GM23248 (cell line): ENCODE data around the gene MAP3K20. TPM values are rescaled to one million over a fixed set of nuclear protein-coding genes. Genes with fewer than 3 reads are reported as not detected.

Experiments
- DNase-seq: peaks from one replicate; pipeline ENCODE4 v3.0.0-alpha.2; 2015
- H2AFZ ChIP-seq: fragments of 200-600 bp; sonication (generic); 2 replicates; pipeline ENCODE4 v1.6.1; 2016; ENCODE audit warnings: antibody characterized with exemption
- H3F3A ChIP-seq: fragments of 200-600 bp; sonication (generic); 2 replicates; pipeline ENCODE4 v1.6.1; 2016; ENCODE audit warnings: mild to moderate bottlenecking, antibody characterized with exemption, mixed run types; ENCODE audit not compliant: insufficient read depth
- H3K27ac ChIP-seq: fragments of 200-600 bp; sonication (generic); 2 replicates; pipeline ENCODE4 v1.5.1; 2016; ENCODE audit warnings: mild to moderate bottlenecking
- H3K27me3 ChIP-seq: fragments of 200-600 bp; sonication (generic); replicated peaks from 2 replicates; pipeline ENCODE4 v1.6.1; 2016; ENCODE audit warnings: mild to moderate bottlenecking; ENCODE audit not compliant: insufficient read depth
- H3K36me3 ChIP-seq: fragments of 200-600 bp; sonication (generic); 2 replicates; pipeline ENCODE4 v1.6.1; 2016; ENCODE audit warnings: low read depth, mild to moderate bottlenecking
- H3K4me1 ChIP-seq: fragments of 200-600 bp; sonication (generic); 2 replicates; pipeline ENCODE4 v1.6.1; 2016; ENCODE audit warnings: mild to moderate bottlenecking; ENCODE audit not compliant: insufficient read depth
- H3K4me2 ChIP-seq: fragments of 200-600 bp; sonication (generic); one replicate; pipeline ENCODE4 v1.6.1; 2016; ENCODE audit warnings: mild to moderate bottlenecking; ENCODE audit not compliant: unreplicated experiment
- H3K4me3 ChIP-seq: fragments of 200-600 bp; sonication (generic); 2 replicates; pipeline ENCODE4 v1.5.1; 2016; ENCODE audit warnings: mild to moderate bottlenecking
- H3K79me2 ChIP-seq: fragments of 200-600 bp; sonication (generic); 2 replicates; pipeline ENCODE4 v1.6.1; 2016; ENCODE audit warnings: mild to moderate bottlenecking; ENCODE audit not compliant: insufficient read depth
- H3K9ac ChIP-seq: fragments of 200-600 bp; sonication (generic); 2 replicates; pipeline ENCODE4 v1.6.1; 2016; ENCODE audit warnings: mild to moderate bottlenecking
- H3K9me2 ChIP-seq: fragments of 200-600 bp; sonication (generic); 2 replicates; pipeline ENCODE4 v1.6.1; 2016; ENCODE audit warnings: mixed run types, mild to moderate bottlenecking, moderate library complexity; ENCODE audit not compliant: insufficient read depth
- H3K9me3 ChIP-seq: fragments of 200-600 bp; sonication (generic); one replicate; pipeline ENCODE4 v1.6.1; 2017; ENCODE audit warnings: low read depth
- H4K20me1 ChIP-seq: fragments of 200-600 bp; sonication (generic); 2 replicates; pipeline ENCODE4 v1.6.0; 2016; ENCODE audit not compliant: insufficient read depth
- EZH2 ChIP-seq: fragments of 200-600 bp; sonication (generic); IDR thresholded peaks from 2 replicates; pipeline ENCODE4 v1.6.1; 2018; ENCODE audit warnings: antibody characterized with exemption, mild to moderate bottlenecking; ENCODE audit not compliant: insufficient read depth, poor library complexity, severe bottlenecking
- EZH2phosphoT487 ChIP-seq: fragments of 200-600 bp; sonication (generic); IDR thresholded peaks from 2 replicates; pipeline ENCODE4 v1.6.1; 2018; ENCODE audit warnings: antibody characterized with exemption, moderate library complexity, mild to moderate bottlenecking, low read depth; ENCODE audit not compliant: insufficient read depth
- WGBS, 2 experiments: methylation state at CpG; one replicate each; pipeline ENCODE4 v1.1.6; 2015 to 2017; ENCODE audit warnings: low lambda C conversion rate in 2 of 2, low coverage in 1 of 2; ENCODE audit errors: missing lambda C conversion rate in 2 of 2; 5-methylcytosine and 5-hydroxymethylcytosine counted together
- in situ Hi-C: fragments of 300-500 bp; cut with MboI; formaldehyde crosslinking; loops from 2 replicates; pipeline ENCODE4 v1.15.0; 2020
- polyA plus RNA-seq: library from polyadenylated mRNA; unstranded; fragments of >200 nt; fragmentation: Nextera tagmentation; extraction: Ambion mirVana; gene quantifications from 2 replicates; pipeline ENCODE4 v1.2.1, GENCODE V29; 2016
- total RNA-seq: library from RNA; depleted of rRNA; stranded (reverse); fragments of >200 nt; shearing (Covaris generic); gene quantifications from 2 replicates; pipeline ENCODE4 v1.2.3, GENCODE V29; 2014

The MAP3K20 gene
- total and polyA plus RNA-seq, 2 experiments from 2014 or later = 55.0 to 68.9 TPM

- no peaks in the 10 kb centered on the region for H4K20me1 ChIP-seq
- no peaks in the 10 kb centered on the region for H3K9me3 ChIP-seq
- H3K27me3 ChIP-seq = no peaks in the 10 kb centered on the region
- H3K36me3 ChIP-seq = no peaks in the 10 kb centered on the region; the same call in 1 of the 2 replicates
- no peak overlapping the region for H3K9ac ChIP-seq
- H3K79me2 ChIP-seq = peaks cover 84% of the 10 kb centered on the region
- H3K4me1 ChIP-seq = peaks cover 28% of the 10 kb centered on the region
- peak overlapping the region; percentile 1 for H3K4me2 ChIP-seq
- peaks cover 33% of the 10 kb centered on the region for H3F3A ChIP-seq
- in situ Hi-C loops = no loop called here
- peak; percentile 34 for DNase-seq
- no peaks in the 10 kb centered on the region for H3K9me2 ChIP-seq
- H3K27ac ChIP-seq = no peak overlapping the region
- no peak overlapping the region for H3K4me3 ChIP-seq
- WGBS, 2 experiments = 48 to 66% methylated on average over 1 of the region's 1 CpG
- TF ChIP-seq EZH2 (no peak), EZH2phosphoT487 (no peak)
- H2AFZ ChIP-seq = no peak overlapping the region
Measured at GRCh38 chr2:173118395-173118794, 42.7 kb downstream of the MAP3K20 start.

- Histone ChIP-seq H3K27me3 (no peaks in the 10 kb centered on the region), H3K4me3 (no peak overlapping the region), H2AFZ (no peak overlapping the region), H3F3A (peaks cover 33% of the 10 kb centered on the region), H3K79me2 (peaks cover 84% of the 10 kb centered on the region), H3K4me1 (peaks cover 36% of the 10 kb centered on the region), H3K9me2 (no peaks in the 10 kb centered on the region), H3K9ac (no peak overlapping the region), H4K20me1 (no peaks in the 10 kb centered on the region), H3K4me2 (no peak overlapping the region), H3K9me3 (no peaks in the 10 kb centered on the region), H3K36me3 (no peaks in the 10 kb centered on the region; the same call in 1 of the 2 replicates), H3K27ac (peak overlapping the region; percentile 57; the same call in 1 of the 2 replicates)
- DNase-seq = no peak
- in situ Hi-C loops = no loop called here
- TF ChIP-seq EZH2 = no peak
- no peak for TF ChIP-seq EZH2phosphoT487
- 61 to 66% methylated on average over 5 of the region's 5 CpGs for WGBS, 2 experiments
Measured at GRCh38 chr2:173119069-173119807, 43.6 kb downstream of the MAP3K20 start.

- Histone ChIP-seq H3K9ac (no peak overlapping the region), H3K4me3 (no peak overlapping the region), H4K20me1 (no peaks in the 10 kb centered on the region), H2AFZ (no peak overlapping the region), H3K9me2 (no peaks in the 10 kb centered on the region), H3K27me3 (no peaks in the 10 kb centered on the region), H3K36me3 (no peaks in the 10 kb centered on the region; the same call in 1 of the 2 replicates), H3K79me2 (peaks cover 84% of the 10 kb centered on the region), H3K4me2 (no peak overlapping the region), H3F3A (peaks cover 33% of the 10 kb centered on the region), H3K4me1 (peaks cover 43% of the 10 kb centered on the region), H3K9me3 (no peaks in the 10 kb centered on the region), H3K27ac (peak overlapping the region; percentile 57)
- 57 to 68% methylated on average over 2 of the region's 2 CpGs for WGBS, 2 experiments
- in situ Hi-C loops = no loop called here
- TF ChIP-seq EZH2 = no peak
- no peak for TF ChIP-seq EZH2phosphoT487
- DNase-seq = no peak
Measured at GRCh38 chr2:173119944-173120343, 44.3 kb downstream of the MAP3K20 start.

GRCh38 chr2:173122936-173123335, 47.3 kb downstream of the MAP3K20 start:
- H3K9me3 ChIP-seq = no peaks in the 10 kb centered on the region
- H3K9me2 ChIP-seq = no peaks in the 10 kb centered on the region
- no peaks in the 10 kb centered on the region; the same call in 1 of the 2 replicates for H3K36me3 ChIP-seq
- H3F3A ChIP-seq = peaks cover 33% of the 10 kb centered on the region
- TF ChIP-seq EZH2phosphoT487 (no peak), EZH2 (no peak)
- H3K27me3 ChIP-seq = no peaks in the 10 kb centered on the region
- H4K20me1 ChIP-seq = no peaks in the 10 kb centered on the region
- no peak overlapping the region for H2AFZ ChIP-seq
- peak overlapping the region; percentile 24 for H3K27ac ChIP-seq
- H3K4me3 ChIP-seq = no peak overlapping the region
- no peak overlapping the region for H3K9ac ChIP-seq
- H3K4me1 ChIP-seq = peaks cover 59% of the 10 kb centered on the region
- WGBS, 2 experiments = 100% methylated on average over 1 of the region's 1 CpG
- peak overlapping the region; percentile 39 for H3K4me2 ChIP-seq
- H3K79me2 ChIP-seq = peaks cover 83% of the 10 kb centered on the region
- DNase-seq = peak; percentile 35
- in situ Hi-C loops = no loop called here
